Colon (tissue), 2 donors: ENCODE data around the gene ZNF18.

Experiments used
- FAIRE-seq: peaks from 2 replicates; lab custom pipeline; 2012; peaks lifted over from hg19 to GRCh38; lab: Jason Lieb, UNC
- donor health status: control.
- donor health status: control.

Gene ZNF18

GRCh38 chr17:11997147-11997971, at the start of gene ZNF18:
Gene ZNF18, minus strand, starts transcription at chr17:11997475. Its CDS starts 4,646 bp downstream, at chr17:11992829.
- FAIRE-seq, result no peak

- no peak for FAIRE-seq
These were observed 49.5 kb upstream of the ZNF18 start for GRCh38 chr17:12046786-12047185.

DNA sequence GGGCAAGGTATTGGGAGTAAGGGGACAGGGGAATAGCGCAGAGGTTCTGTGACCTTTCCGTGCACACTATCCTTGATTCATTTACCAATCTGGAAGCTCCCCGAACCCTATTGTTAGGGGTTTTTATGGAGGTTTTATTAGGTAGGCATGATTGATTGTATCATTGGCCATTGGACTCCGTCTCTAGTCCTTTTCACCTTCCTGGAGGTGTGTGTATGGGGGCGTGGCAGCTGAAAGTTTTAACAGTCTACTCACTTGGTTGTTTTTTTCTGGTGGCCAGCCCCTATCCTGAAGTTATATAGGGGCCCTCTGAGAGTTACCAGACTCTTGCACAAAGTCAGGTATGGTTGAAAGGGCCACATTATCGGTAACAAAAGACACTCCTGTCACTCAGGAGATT, 46.4 kb upstream of the ZNF18 start:
- FAIRE-seq, result no peak

- FAIRE-seq, result no peak
These were observed 44.0 kb upstream of the ZNF18 start for GRCh38 chr17:12041312-12041711.

GRCh38 chr17:12040478-12040877, 43.2 kb upstream of the ZNF18 start:
- FAIRE-seq, result no peak

- FAIRE-seq, result no peak
These were observed 40.7 kb upstream of the ZNF18 start for GRCh38 chr17:12037970-12038369.

DNA sequence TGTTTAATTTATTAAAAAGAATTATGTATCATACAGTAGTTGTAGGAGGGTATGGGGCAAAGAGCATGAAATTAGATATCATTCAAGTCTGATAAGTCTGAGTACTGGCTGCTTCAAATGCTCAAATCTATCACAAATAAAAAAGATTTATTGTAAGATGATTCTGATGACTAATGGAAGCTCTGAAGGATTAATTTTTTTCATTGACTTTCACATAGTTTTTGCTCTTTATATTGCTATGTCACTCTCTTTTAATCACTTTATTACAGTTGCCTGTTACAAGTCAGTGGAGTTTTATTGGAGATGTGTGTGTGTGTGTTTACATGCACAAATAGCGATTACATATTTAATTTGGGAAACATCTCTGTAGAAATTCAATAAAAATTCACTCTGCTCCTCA, 38.4 kb upstream of the ZNF18 start:
- no peak for FAIRE-seq

GRCh38 chr17:12034538-12034937, 37.3 kb upstream of the ZNF18 start:
- FAIRE-seq, result no peak

DNA sequence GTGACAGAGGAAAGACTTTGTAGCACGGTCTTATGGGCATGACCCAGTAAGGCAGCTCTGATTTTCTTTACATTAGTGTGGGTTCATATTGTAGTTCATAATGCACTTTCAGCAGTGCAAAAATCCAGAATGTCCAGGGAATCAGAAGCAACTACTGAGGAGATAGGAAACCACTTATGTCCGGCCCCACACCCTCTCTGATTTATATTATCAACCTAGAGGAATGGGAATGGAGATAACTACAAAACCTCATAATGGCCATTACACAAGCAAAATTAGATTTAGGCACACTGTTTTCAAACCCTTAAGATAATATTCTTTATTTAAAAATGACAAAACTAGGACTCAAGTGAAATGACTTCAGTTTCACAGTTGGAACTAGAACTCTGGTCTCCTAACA, 31.3 kb upstream of the ZNF18 start:
- no peak for FAIRE-seq

DNA sequence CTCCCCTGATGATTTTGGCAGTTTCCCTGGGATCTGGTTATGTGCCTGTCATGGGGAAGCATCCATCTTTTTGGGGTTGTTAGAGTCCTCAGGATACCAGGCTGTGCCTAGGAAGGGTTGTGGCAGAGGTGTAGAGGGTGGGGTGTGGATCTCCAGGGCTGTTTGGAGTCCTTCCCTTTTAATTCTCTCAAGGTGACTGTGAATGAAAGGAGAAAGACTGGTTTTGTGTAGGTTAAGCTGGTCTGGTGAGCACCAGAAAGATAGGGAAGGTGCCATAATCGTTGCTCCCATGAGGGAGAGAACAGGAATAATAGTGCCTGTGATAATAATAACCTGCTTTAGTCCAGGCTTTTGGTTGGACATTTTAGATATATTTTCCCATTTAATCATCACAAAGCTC, 30.4 kb upstream of the ZNF18 start:
- no peak for FAIRE-seq

DNA sequence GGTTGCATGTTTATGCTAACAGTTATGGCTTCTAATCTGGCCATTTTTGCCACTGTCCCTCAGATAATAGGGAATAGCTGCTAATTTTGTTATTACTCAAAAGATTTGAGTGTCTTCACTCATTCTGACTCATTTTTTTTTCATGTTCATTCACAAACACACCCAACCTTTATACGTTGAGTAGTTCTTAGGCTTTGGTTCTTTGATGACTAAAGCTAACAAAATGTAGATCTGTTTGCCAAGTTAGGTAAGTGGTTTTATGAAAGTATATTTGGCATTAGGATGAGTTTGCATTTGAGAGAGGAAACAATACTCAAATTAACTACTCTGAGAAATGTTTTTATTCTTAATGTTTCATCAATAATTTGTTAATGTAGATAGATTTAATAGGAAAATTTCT, 27.1 kb upstream of the ZNF18 start:
- no peak for FAIRE-seq

GRCh38 chr17:12022310-12022709, 25.0 kb upstream of the ZNF18 start:
- FAIRE-seq, result no peak

DNA sequence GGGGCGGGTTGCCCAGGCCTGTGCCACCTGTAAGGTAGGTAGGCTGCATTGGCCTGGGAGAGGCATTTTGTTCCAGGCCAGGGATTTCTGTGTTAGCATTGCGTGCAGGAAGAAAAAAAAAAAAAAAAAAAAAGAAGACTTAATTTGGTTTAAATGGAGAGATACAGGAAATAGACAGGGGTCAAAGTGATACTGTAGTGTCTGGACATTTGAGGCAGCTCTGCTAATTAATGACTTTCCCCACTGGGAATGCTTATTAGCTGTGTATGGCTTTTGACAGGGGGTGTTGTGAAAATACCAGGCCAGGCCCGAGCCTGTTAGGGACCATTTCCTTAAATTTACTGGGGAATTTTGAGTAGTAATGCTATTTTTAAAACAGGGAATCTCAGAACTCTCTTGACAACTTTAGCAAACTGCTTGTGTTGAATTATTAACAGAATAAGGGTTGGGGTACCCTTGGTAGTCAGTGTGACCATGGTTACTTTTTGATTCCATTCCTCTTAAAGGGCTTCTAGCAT, 24.4 kb upstream of the ZNF18 start:
- FAIRE-seq, result no peak

DNA sequence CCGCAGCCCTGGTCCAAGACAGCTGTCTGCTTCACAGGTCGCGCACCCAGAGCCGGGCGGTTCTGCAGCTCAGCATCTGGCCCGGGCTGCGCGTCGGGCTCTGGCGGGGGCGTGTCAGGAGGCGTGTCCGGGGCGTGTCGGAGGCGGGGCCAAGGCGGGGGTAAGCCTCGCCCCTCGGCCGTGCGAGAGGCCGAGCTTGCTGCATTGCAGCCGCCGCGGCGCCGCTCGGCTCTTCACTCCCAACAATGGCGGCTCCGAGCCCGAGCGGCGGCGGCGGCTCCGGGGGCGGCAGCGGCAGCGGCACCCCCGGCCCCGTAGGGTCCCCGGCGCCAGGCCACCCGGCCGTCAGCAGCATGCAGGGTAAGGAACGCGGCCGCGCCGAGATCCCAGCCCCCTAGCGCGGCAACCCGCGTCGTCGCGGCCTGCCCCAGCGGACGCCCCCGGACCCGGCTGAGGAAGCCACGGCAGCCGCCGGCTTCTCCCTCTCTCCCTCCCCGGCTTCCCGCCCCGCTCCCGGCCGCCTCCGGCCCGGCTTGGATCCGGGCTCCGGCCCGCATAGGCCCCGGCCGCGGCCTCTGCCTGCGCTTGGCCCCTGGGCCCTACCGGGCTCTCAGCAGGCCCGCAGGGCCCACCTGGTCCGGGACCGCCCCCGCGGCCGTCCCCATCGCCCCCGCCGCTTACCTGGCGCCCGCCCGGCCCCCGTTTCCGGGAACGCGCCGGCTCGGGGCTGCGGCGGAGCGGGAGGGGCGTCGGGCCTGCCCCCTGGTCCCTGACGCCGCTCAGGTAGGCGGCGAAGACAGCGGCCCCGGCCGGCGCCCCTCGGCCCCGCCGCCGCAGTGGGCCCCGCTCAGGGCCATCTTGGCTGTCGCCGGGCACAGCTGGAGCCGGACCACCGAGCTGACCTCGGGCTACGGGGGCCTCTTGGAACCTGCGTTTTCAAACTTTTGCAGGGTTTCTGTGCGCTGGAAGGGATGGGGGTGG, 23.7 kb upstream of the ZNF18 start, which contains the start of gene MAP2K4:
Gene MAP2K4 (plus strand): TSS at position 236 of the 981 bp plus-strand sequence. CDS start 10 bp downstream, at position 246.
- no peak for FAIRE-seq

GRCh38 chr17:12007466-12007865, 10.2 kb upstream of the ZNF18 start:
- FAIRE-seq, result no peak

GRCh38 chr17:11999696-12000095, 2.4 kb upstream of the ZNF18 start:
- no peak for FAIRE-seq

DNA sequence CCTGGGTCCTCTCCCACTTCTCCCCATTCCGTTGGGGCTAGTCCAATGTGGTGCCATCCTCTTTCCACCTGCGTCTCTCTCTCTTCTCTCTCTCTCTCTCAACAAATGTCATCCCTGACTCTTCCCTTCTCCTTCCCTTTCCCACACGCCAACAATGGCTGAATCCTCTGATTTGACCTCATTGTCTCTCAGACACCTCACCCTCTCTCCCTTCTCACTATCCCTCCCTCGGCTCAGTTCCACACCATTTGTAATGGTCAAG, 628 bp upstream of the ZNF18 start:
- no peak for FAIRE-seq

DNA sequence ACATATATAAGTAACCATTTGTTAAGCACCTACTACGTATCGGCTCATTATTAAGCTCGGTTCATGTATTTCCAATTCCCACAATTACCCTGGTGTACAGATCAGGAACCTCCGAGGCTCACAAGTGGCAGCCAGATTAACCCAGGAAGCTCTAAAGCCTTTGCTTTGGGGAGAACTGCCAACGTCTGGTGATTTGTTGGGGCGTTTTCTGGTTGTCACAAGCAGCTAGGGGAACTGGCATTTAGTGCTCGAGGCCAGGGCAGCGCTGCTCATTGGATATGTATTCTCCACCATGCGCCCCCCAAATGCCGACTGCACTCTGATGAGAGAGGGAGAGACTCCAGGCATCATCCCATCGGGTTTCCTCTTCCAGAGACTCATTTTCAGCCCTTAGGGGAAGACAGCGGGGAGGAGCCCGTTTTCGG, 541 bp downstream of the ZNF18 start:
- no peak for FAIRE-seq

GRCh38 chr17:11991461-11991860, 5.8 kb downstream of the ZNF18 start:
- FAIRE-seq, result no peak

- FAIRE-seq, result no peak
These were observed 6.8 kb downstream of the ZNF18 start for GRCh38 chr17:11990363-11990983.

GRCh38 chr17:11986942-11987329, 10.3 kb downstream of the ZNF18 start:
- FAIRE-seq, result no peak

- no peak for FAIRE-seq
These were observed 10.9 kb downstream of the ZNF18 start for GRCh38 chr17:11986179-11986941.
